NK-92 (cell line): ENCODE results near the gene ANKRD12.
"Not testable (repeated sequence)": the region's sequence is repeated elsewhere in the genome, so short reads cannot be mapped to it uniquely, and the experiment has no call there.

Experiments used
- DNase-seq: peaks from one replicate; lab custom pipeline; 2025; ENCODE audit not compliant: unreplicated experiment; lab: John Stamatoyannopoulos, UW

ANKRD12 gene

GRCh38 chr18:9140381-9140780 is 3.8 kb downstream of the ANKRD12 start:
- DNase-seq: no peak

- DNase-seq: no peak
These were observed 4.4 kb downstream of the ANKRD12 start for GRCh38 chr18:9140984-9141383.

GRCh38 chr18:9146224-9146623 is 9.6 kb downstream of the ANKRD12 start:
- no peak for DNase-seq

- no peak for DNase-seq
These were observed 11.0 kb downstream of the ANKRD12 start for GRCh38 chr18:9147440-9148202.

GRCh38 chr18:9148203-9148552 is 11.6 kb downstream of the ANKRD12 start:
- DNase-seq: no peak

- DNase-seq: no peak
These were observed 13.5 kb downstream of the ANKRD12 start for GRCh38 chr18:9150121-9150520.

- no peak for DNase-seq
These were observed 16.7 kb downstream of the ANKRD12 start for GRCh38 chr18:9153256-9153655.

- no peak for DNase-seq
These were observed 20.1 kb downstream of the ANKRD12 start for GRCh38 chr18:9156604-9157249.

GRCh38 chr18:9157806-9158205 is 21.2 kb downstream of the ANKRD12 start:
- DNase-seq: no peak

- DNase-seq: no peak
These were observed 23.4 kb downstream of the ANKRD12 start for GRCh38 chr18:9160014-9160413.

- not testable (repeated sequence) for DNase-seq
These were observed 26.1 kb downstream of the ANKRD12 start for GRCh38 chr18:9162663-9163062.

- DNase-seq: not testable (repeated sequence)
These were observed 27.6 kb downstream of the ANKRD12 start for GRCh38 chr18:9164149-9164548.

- not testable (repeated sequence) for DNase-seq
These were observed 29.3 kb downstream of the ANKRD12 start for GRCh38 chr18:9165883-9166282.

GRCh38 chr18:9169515-9169914 is 32.9 kb downstream of the ANKRD12 start:
- DNase-seq: not testable (repeated sequence)

- DNase-seq: not testable (repeated sequence)
These were observed 35.3 kb downstream of the ANKRD12 start for GRCh38 chr18:9171919-9172318.

GRCh38 chr18:9172506-9173127 is 36.0 kb downstream of the ANKRD12 start:
- no peak for DNase-seq

GRCh38 chr18:9173770-9174233 is 37.2 kb downstream of the ANKRD12 start:
- DNase-seq: no peak

GRCh38 chr18:9174302-9174701 is 37.7 kb downstream of the ANKRD12 start:
- DNase-seq: no peak

- no peak for DNase-seq
These were observed 38.5 kb downstream of the ANKRD12 start for GRCh38 chr18:9175115-9175514.

GRCh38 chr18:9177031-9177430 is 40.5 kb downstream of the ANKRD12 start:
- DNase-seq: no peak

GRCh38 chr18:9177466-9177865 is 40.9 kb downstream of the ANKRD12 start:
- no peak for DNase-seq

- DNase-seq: no peak
These were observed 42.0 kb downstream of the ANKRD12 start for GRCh38 chr18:9178557-9178956.
